ENCODE results near the gene SPP1. TPM values are rescaled to one million over a fixed set of nuclear protein-coding genes. Genes with fewer than 3 reads are reported as not detected.

Gene SPP1
- total RNA-seq, 2 experiments from 2014 or later, result not detected

DNA sequence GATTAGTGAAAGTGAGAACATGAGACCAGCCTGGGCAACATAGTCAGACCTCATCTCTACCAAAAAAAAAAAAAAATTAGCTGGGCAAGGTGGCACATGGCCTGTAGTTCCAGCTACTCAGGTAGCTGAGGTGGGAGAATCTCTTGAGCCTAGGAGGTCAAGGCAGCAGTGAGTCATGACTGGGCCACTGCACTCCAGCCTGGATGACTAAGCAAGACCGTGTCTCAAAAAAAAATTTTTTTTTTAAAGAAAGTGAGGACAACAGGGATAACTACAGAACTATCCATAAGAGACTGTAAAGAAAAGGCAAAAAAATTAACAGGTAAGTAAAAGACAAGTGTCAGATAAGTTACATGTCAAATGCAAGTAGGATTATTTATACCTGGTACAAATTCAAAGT, 13.5 kb upstream of the SPP1 start:
- H3K4me1 Mint-ChIP-seq (ENCODE audit: low read depth), result no peaks in the 10 kb centered on the region
- no peak for DNase-seq
- CTCF ChIA-PET, result interaction anchor here (0.7 to 3.6 kb wide), 3 partner anchors 12 to 113 kb away, joined by 5 to 23 read pairs (median 6); no protein-coding TSS in a partner anchor

DNA sequence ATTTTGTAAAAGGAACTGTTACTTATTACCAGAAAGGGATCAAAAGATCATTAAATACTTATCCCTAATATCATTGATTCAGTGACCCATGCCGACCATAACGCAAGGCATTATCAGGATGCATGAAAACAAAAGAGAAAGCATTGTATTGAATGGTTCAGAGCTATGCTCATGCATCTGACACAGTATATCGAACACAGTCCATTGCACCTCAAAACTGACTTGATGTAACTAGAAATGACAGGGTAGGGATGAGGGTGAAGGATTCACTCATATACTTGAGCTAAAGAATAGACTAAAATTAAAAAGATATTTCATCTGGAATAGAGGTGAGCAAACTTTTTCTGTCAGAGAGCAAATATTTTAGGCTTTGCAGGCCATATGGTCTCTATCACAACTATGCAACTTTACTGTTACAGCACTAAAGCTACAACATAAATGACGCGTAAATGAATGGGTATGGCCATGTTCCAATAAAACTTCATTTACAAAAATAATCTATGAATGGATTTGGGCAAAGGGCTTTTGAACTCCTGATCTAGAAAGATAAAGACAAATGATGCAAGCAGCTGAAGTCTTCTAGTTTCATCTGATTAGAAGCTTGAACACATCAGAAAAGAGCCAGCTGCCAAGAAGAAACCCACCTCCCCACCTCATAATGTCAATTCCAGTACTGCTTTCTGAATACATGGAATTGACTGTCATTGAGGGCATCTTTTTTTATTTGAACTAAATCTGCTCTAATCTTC, 12.9 kb upstream of the SPP1 start:
- no peak overlapping the region for H3K27ac Mint-ChIP-seq
- no peak for DNase-seq
- no peaks in the 10 kb centered on the region for H3K4me1 Mint-ChIP-seq (ENCODE audit: low read depth)
- H3K9me3 Mint-ChIP-seq, result no peaks in the 10 kb centered on the region
- no peaks in the 10 kb centered on the region for H3K36me3 Mint-ChIP-seq (ENCODE audit: low read depth)
- no peak overlapping the region for H3K4me3 Mint-ChIP-seq
- intact Hi-C loops (cut with micrococcal nuclease), result no loop called here
- CTCF ChIA-PET, result interaction anchor here (1.1 to 3.6 kb wide), 3 partner anchors 11 to 285 kb away, joined by 3 to 23 read pairs (median 6); no protein-coding TSS in a partner anchor
- H3K27me3 Mint-ChIP-seq (ENCODE audit: low read depth), result no peaks in the 10 kb centered on the region

More for the DNA sequence above, 13.5 kb upstream of the SPP1 start:
- intact Hi-C loops (cut with micrococcal nuclease), result no loop called here
- Mint-ChIP-seq H3K27ac (no peak overlapping the region), H3K36me3 (ENCODE audit: low read depth) (no peaks in the 10 kb centered on the region), H3K27me3 (ENCODE audit: low read depth) (no peaks in the 10 kb centered on the region), H3K4me3 (no peak overlapping the region), H3K9me3 (no peaks in the 10 kb centered on the region)

DNA sequence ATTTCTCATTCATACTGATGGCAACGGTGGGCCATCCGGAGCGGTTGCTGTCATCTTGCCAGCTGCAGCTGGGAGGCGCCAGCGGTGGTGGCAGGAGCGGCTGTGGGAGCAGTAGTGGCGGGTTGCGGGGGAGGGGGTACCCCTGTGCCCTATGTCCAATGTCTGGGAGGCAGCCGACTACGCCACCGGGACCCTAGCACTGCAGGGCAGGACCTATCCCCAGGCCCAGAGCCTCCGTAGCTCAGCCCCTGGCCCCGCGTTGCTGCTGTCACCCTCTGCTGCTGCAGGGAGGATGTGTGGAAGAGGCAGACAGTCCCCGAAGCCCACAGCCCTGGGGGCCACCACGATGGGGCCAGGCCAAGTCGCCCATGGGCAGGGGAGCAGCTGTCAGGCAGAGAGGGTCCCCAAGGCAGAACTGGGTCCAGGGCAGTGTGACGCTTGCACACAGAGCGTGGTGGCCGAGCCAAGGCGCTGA, 10.0 kb upstream of the SPP1 start:
- H3K9me3 Mint-ChIP-seq, result no peaks in the 10 kb centered on the region
- H3K36me3 Mint-ChIP-seq (ENCODE audit: low read depth), result no peaks in the 10 kb centered on the region
- CTCF ChIA-PET, result no interaction called here
- no peaks in the 10 kb centered on the region for H3K4me1 Mint-ChIP-seq (ENCODE audit: low read depth)
- H3K27ac Mint-ChIP-seq, result no peak overlapping the region
- H3K4me3 Mint-ChIP-seq, result no peak overlapping the region
- intact Hi-C loops (cut with micrococcal nuclease), result no loop called here
- peaks cover 8% of the 10 kb centered on the region for H3K27me3 Mint-ChIP-seq (ENCODE audit: low read depth)
- DNase-seq, result no peak

DNA sequence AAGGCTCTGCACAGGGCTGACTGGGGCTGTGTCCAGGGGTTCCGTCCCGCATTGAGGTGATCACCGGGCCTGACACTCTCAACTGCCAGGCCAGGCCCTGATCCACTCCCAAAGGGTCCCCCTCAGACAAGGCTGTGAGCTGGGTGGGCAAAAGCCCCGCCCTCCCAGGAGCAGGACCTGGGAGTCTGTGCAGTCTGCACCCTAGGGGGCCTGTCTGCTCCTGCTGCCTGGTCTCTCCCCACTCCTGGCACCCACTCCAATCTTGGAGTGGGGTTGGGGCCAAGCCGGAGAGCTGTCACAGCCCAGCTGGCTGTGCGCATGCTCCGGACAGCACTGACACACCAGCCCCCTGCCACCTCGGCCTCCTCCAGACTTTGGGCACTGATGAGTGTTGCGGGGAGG, 9.4 kb upstream of the SPP1 start:
- intact Hi-C loops (cut with micrococcal nuclease), result no loop called here

DNA sequence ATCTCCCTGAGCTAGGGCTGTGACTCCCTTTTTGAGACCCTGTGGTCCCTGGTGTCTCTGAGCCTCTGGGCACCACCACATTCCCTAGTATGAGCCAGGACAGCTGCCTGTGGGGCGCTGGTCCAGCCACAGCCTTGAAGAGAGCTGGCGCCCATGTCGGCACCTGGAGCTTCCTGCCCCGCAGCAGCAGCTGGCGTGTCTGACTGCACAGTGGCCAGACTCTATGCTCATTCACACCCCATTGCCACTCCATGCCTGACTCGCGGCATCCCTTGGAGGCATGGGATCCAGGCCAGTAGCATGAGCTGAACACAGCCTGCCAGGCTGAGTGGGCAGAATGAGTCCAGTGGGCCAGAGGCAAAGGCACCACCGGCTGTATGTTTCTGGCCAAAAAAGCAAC, 8.3 kb upstream of the SPP1 start:
- DNase-seq, result no peak
- Mint-ChIP-seq H3K27me3 (ENCODE audit: low read depth) (peaks cover 13% of the 10 kb centered on the region), H3K36me3 (ENCODE audit: low read depth) (no peaks in the 10 kb centered on the region), H3K4me1 (ENCODE audit: low read depth) (no peaks in the 10 kb centered on the region), H3K4me3 (no peak overlapping the region), H3K27ac (no peak overlapping the region), H3K9me3 (no peaks in the 10 kb centered on the region)
- intact Hi-C loops (cut with micrococcal nuclease), result no loop called here
- CTCF ChIA-PET, result interaction anchor here (0.6 kb wide), 1 partner anchor 497 kb away, joined by 3 read pairs; no protein-coding TSS in a partner anchor

More for the DNA sequence above, 9.4 kb upstream of the SPP1 start:
- no peaks in the 10 kb centered on the region for H3K9me3 Mint-ChIP-seq
- DNase-seq, result no peak
- H3K27ac Mint-ChIP-seq, result no peak overlapping the region
- H3K4me1 Mint-ChIP-seq (ENCODE audit: low read depth), result no peaks in the 10 kb centered on the region
- CTCF ChIA-PET, result no interaction called here
- H3K4me3 Mint-ChIP-seq, result no peak overlapping the region
- no peaks in the 10 kb centered on the region for H3K36me3 Mint-ChIP-seq (ENCODE audit: low read depth)
- H3K27me3 Mint-ChIP-seq (ENCODE audit: low read depth), result peaks cover 10% of the 10 kb centered on the region

DNA sequence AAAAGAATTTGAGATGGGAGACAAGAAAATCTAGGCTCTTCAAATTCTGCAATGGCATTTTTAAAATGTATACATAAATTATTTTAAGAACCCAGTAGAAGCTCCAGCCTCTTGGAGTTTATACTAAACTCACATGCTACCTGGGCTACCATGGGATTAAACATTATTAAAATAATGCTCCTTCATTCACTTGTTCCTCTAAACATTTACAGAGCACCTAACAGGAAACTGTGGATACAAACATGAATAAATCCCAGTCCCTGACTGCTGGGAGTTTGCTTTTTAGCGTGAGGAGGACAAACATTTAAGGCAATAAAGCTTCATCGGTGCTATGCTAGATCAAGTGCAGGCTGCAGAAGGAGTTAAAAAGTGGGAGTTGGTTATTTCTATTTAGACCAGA, 5.4 kb upstream of the SPP1 start:
- no peaks in the 10 kb centered on the region for H3K36me3 Mint-ChIP-seq (ENCODE audit: low read depth)
- no peaks in the 10 kb centered on the region for H3K9me3 Mint-ChIP-seq
- H3K4me3 Mint-ChIP-seq, result no peak overlapping the region

DNA sequence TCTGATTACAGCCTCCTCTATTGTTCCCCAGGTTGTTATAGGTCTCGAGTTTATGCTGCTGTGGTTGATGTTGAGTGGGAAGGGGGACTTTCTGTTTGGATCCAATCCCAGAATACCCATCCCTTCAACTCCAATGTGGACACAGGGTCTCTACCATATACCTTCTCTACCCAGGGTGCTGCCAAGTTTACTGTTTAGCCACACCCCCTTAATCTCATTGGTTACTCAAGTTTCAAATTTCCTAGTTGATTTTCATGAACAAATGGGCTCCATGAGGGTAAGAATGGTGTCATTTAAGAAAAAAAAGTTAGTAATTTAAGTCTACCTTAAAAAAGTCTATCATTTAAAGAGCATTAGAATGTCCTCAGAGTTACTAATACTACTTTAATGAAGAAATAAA, 3.6 kb upstream of the SPP1 start:
- no peaks in the 10 kb centered on the region for H3K36me3 Mint-ChIP-seq (ENCODE audit: low read depth)
- intact Hi-C loops (cut with micrococcal nuclease), result loop anchor here (2.0 kb wide), 1 partner anchor 241 kb away; no protein-coding TSS in a partner anchor
- H3K27me3 Mint-ChIP-seq (ENCODE audit: low read depth), result peaks cover 33% of the 10 kb centered on the region
- no peak overlapping the region for H3K27ac Mint-ChIP-seq
- peaks cover 5% of the 10 kb centered on the region for H3K4me1 Mint-ChIP-seq (ENCODE audit: low read depth)
- DNase-seq, result no peak
- CTCF ChIA-PET, result interaction anchor here (0.7 to 3.5 kb wide), 2 partner anchors 9 to 239 kb away, joined by 3 to 23 read pairs; no protein-coding TSS in a partner anchor
- no peak overlapping the region for H3K4me3 Mint-ChIP-seq
- H3K9me3 Mint-ChIP-seq, result no peaks in the 10 kb centered on the region

More for the DNA sequence above, 5.4 kb upstream of the SPP1 start:
- no peak for DNase-seq
- H3K27ac Mint-ChIP-seq, result no peak overlapping the region
- peaks cover 27% of the 10 kb centered on the region for H3K27me3 Mint-ChIP-seq (ENCODE audit: low read depth)
- H3K4me1 Mint-ChIP-seq (ENCODE audit: low read depth), result no peaks in the 10 kb centered on the region
- intact Hi-C loops (cut with micrococcal nuclease), result no loop called here
- CTCF ChIA-PET, result no interaction called here

DNA sequence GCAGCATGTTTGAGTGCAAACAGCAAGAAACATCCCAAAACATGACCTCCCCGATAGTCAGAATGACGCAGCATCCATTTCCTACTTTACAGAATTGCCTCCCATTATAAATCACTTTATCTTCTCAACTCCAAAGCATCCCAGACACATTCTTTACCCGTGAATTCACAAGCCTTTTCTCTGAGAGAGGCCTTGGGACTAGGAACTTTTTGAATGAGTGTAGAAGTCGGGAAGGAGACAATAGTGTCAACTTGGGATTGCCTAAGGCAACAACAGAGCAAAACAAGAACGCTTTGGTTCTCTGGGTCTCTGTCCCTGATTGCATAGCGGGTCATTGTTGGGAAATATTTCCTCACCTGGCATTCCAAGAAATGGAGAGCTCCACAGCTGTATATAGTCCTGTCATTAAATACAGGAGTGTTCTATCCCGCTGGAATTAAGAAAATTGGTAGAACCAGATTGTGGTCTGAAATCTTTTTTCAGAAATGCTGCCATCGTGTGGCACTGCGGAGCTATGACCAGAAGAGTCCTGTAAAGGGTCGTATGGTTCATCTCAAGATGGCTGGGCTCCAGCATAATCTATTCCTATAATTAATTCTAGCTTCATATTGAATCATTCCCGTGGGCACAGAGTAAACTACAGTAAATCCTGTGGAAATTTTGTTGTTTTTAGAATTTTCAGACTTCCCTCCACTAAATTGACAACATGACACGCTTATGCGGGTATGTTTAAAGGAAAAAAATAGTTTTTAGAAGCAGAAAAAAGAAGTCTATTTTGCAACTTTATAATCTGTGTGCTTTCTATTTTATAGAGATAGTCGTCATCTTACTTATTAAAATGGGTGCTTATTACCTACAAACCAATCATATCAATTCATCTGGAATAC, 2.0 kb upstream of the SPP1 start:
- no peaks in the 10 kb centered on the region for H3K9me3 Mint-ChIP-seq
- CTCF ChIA-PET, result interaction anchor here (0.6 to 3.5 kb wide), 26 partner anchors 10 to 597 kb away, joined by 3 to 25 read pairs (median 4); no protein-coding TSS in a partner anchor
- peaks cover 5% of the 10 kb centered on the region for H3K4me1 Mint-ChIP-seq (ENCODE audit: low read depth)
- H3K27me3 Mint-ChIP-seq (ENCODE audit: low read depth), result peaks cover 33% of the 10 kb centered on the region
- no peak overlapping the region for H3K27ac Mint-ChIP-seq
- intact Hi-C loops (cut with micrococcal nuclease), result loop anchor here (1.0 to 2.0 kb wide), 3 partner anchors 120 to 294 kb away; no protein-coding TSS in a partner anchor
- no peaks in the 10 kb centered on the region for H3K36me3 Mint-ChIP-seq (ENCODE audit: low read depth)
- no peak overlapping the region for H3K4me3 Mint-ChIP-seq
- DNase-seq, result peak; percentile 58

DNA sequence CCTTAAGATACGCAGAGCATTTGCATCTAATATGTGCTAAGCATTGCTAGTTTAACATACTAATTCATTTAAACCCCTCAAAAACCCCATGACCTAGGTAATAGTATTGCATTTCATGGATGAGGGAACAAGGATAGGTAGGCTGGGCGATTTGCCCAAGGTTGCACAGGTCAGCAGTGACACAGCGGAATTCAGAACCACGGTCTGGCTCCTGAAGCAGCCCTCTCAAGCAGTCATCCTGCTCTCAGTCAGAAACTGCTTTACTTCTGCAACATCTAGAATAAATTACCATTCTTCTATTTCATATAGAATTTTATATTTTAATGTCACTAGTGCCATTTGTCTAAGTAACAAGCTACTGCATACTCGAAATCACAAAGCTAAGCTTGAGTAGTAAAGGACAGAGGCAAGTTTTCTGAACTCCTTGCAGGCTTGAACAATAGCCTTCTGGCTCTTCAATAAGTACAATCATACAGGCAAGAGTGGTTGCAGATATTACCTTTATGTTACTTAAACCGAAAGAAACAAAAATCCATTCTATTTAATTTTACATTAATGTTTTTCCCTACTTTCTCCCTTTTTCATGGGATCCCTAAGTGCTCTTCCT, 555 bp upstream of the SPP1 start:
- Mint-ChIP-seq H3K27ac (no peak overlapping the region), H3K4me1 (ENCODE audit: low read depth) (peaks cover 5% of the 10 kb centered on the region), H3K4me3 (no peak overlapping the region), H3K27me3 (ENCODE audit: low read depth) (peaks cover 38% of the 10 kb centered on the region), H3K36me3 (ENCODE audit: low read depth) (no peaks in the 10 kb centered on the region), H3K9me3 (no peaks in the 10 kb centered on the region)
- CTCF ChIA-PET, result interaction anchor here (0.7 to 3.5 kb wide), 11 partner anchors 12 to 598 kb away, joined by 3 to 25 read pairs (median 5); no protein-coding TSS in a partner anchor
- intact Hi-C loops (cut with micrococcal nuclease), result no loop called here
- DNase-seq, result no peak

DNA sequence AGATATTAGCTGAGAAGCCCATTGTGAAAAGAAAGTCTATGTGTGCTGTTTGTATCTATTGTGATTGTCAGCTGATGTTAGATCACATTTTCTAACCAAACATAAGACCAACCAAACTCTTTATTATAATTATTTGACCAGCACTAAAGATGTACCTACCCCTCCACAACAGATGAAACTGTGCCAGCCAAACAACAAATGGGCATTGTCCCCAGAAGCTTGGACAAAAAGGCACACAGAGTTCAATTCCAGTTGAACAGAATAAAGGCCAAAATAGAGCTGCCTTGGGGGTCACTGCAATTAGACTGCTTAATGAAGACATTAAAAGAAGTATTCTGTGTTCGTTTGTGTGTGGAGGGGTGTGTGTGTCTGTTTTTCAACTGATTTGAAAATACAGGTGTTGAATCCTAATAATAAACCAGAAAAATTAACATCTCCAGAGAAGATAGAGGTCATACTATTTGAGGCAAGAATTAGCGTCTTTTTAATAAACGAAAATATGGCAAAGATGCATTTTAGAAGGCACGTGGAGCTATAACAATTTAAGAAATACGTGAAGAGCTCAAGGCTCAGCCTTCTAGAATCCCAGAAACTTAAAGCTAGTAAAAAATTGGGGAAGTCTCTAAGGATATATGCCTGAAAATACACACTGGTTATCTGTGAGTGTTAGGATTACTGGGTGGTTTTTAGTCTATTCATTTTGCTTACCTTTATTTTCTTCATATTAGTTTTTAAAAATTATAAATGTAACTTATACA, 2.2 kb downstream of the SPP1 start:
- Mint-ChIP-seq H3K4me3 (no peak overlapping the region), H3K4me1 (ENCODE audit: low read depth) (peaks cover 5% of the 10 kb centered on the region), H3K9me3 (no peaks in the 10 kb centered on the region), H3K27me3 (ENCODE audit: low read depth) (peaks cover 31% of the 10 kb centered on the region), H3K36me3 (ENCODE audit: low read depth) (no peaks in the 10 kb centered on the region), H3K27ac (no peak overlapping the region)
- CTCF ChIA-PET, result interaction anchor here (0.6 to 1.3 kb wide), 5 partner anchors 125 to 587 kb away, joined by 3 to 4 read pairs (median 3); partner anchors contain the start of gene HSD17B11
- intact Hi-C loops (cut with micrococcal nuclease), result no loop called here
- DNase-seq, result no peak

DNA sequence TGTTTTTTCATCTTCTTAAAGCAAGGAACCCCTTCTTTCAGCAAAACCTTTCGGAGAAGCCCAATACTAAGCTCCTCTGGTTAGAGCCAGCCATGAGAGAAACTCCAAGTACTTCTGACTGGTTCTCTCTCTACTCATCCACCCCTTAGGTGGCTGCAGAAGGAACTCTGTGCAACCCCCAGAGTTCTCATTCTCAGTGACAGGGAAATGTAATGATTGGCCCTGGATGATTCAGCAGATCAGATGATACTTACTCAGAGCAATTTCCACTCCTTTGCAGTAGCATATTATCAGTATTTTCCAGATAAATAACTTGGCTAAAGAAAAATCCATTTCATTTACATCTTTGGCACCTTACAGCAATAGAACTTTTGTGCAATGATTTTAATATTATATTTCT, 3.2 kb downstream of the SPP1 start:
- CTCF ChIA-PET, result interaction anchor here (0.6 to 1.8 kb wide), 2 partner anchors 47 to 126 kb away, joined by 3 to 11 read pairs; no protein-coding TSS in a partner anchor
- intact Hi-C loops (cut with micrococcal nuclease), result no loop called here
- Mint-ChIP-seq H3K36me3 (ENCODE audit: low read depth) (no peaks in the 10 kb centered on the region), H3K4me3 (no peak overlapping the region), H3K27ac (no peak overlapping the region), H3K9me3 (no peaks in the 10 kb centered on the region), H3K27me3 (ENCODE audit: low read depth) (peaks cover 25% of the 10 kb centered on the region), H3K4me1 (ENCODE audit: low read depth) (peaks cover 5% of the 10 kb centered on the region)
- no peak for DNase-seq
